ENCODE measurements around the gene INSYN2B.

Gene INSYN2B

DNA sequence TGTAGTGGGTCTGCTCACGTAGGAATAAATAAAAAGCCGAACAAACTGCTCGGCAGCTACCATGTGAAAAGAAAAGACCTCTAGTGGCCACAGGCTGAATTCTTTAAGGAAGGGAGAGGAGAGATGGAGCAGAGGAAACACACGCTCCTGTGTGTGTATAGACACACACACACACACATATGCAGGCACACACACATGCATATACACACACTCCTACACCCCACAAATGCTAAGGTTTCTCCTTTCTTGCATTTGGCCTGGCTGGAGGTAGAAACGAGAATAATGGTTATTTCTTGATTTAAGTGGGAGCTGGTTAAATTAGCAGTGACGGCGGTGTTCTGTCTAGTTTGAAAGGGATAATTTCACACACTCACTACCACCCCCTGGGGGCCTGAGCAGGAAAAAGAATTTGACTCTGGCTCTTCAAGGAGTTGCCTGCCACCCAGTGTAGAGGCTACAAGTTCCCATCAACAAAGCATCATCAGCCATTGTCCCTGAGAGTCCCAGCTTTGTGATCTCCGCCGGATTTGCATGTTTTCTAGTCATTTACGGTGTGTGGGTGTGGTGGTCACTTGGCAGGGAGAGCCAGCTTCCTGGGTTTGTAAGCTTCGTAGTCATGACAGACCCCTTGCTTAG, at the start of gene INSYN2B:
Gene INSYN2B (minus strand): TSS at position 78 of the 636 bp plus-strand sequence. CDS start 96,597 bp downstream, outside the sequence.
- H3K9me3 ChIP-seq (ENCODE audit: control insufficient read depth, low read length), result no peaks in the 10 kb centered on the region
- peaks cover 5% of the 10 kb centered on the region for H3K27me3 ChIP-seq (ENCODE audit: control insufficient read depth, insufficient read depth, low read length)
- H3K4me3 ChIP-seq (ENCODE audit: low read length), result no peak within 1 kb of the TSS

DNA sequence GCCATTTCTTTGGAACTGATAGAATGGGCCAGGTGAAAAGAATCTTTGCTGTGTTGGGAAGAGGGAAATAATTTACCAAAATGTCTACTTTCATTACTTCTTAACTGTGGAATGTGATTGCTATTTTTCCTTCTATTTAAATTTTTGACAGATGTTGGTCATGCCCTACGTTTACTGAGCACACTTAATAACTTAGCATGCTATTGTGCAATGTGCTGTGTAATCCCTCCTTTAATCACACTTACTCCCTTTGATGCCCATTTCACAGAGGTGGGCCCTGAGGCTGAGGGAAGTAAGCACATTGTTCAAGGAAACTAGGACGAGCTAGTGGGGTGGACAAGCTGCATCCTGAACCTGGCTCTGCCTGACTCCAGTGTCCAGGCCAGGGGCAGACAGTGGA, 47.8 kb upstream of the INSYN2B start:
- Histone ChIP-seq H3K9me3 (ENCODE audit: control insufficient read depth, low read length) (no peaks in the 10 kb centered on the region), H3K4me3 (ENCODE audit: low read length) (no peak overlapping the region), H3K4me1 (ENCODE audit: control insufficient read depth, insufficient read depth, low read length) (no peaks in the 10 kb centered on the region), H3K9ac (ENCODE audit: low read length) (no peak overlapping the region), H3K27me3 (ENCODE audit: control insufficient read depth, insufficient read depth, low read length) (no peaks in the 10 kb centered on the region), H3K36me3 (ENCODE audit: control insufficient read depth, insufficient read depth, low read length) (no peaks in the 10 kb centered on the region)

More for the DNA sequence above, at the start of gene INSYN2B:
- Histone ChIP-seq H3K4me1 (ENCODE audit: control insufficient read depth, insufficient read depth, low read length) (no peaks in the 10 kb centered on the region), H3K36me3 (ENCODE audit: control insufficient read depth, insufficient read depth, low read length) (no peaks in the 10 kb centered on the region), H3K9ac (ENCODE audit: low read length) (no peak within 1 kb of the TSS)

DNA sequence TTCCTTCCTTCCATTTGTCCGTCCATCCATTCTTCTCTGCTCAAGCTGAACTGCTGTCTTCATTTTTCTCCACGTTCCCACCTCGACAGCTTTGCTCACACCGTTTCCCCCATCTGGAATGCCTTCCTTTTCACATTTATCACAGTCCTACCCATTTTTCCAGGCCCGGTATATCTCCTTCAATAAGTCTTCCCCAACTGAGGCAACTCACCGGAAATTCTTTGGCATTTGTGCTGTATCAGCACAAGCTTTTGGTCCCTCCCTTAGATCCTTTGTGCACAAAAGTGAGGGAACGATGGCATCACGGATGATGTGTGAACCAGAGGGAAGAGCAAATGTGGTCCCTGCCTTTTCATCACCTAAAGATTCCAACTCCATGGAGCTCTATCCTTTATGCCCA, 45.6 kb upstream of the INSYN2B start:
- Histone ChIP-seq H3K4me3 (ENCODE audit: low read length) (no peak overlapping the region), H3K9me3 (ENCODE audit: control insufficient read depth, low read length) (no peaks in the 10 kb centered on the region), H3K4me1 (ENCODE audit: control insufficient read depth, insufficient read depth, low read length) (no peaks in the 10 kb centered on the region), H3K27me3 (ENCODE audit: control insufficient read depth, insufficient read depth, low read length) (no peaks in the 10 kb centered on the region), H3K36me3 (ENCODE audit: control insufficient read depth, insufficient read depth, low read length) (no peaks in the 10 kb centered on the region), H3K9ac (ENCODE audit: low read length) (no peak overlapping the region)

GRCh38 chr5:170021506-170021905, 41.2 kb upstream of the INSYN2B start:
- Histone ChIP-seq H3K4me3 (ENCODE audit: low read length) (no peak overlapping the region), H3K27me3 (ENCODE audit: control insufficient read depth, insufficient read depth, low read length) (no peaks in the 10 kb centered on the region), H3K36me3 (ENCODE audit: control insufficient read depth, insufficient read depth, low read length) (no peaks in the 10 kb centered on the region), H3K4me1 (ENCODE audit: control insufficient read depth, insufficient read depth, low read length) (no peaks in the 10 kb centered on the region), H3K9me3 (ENCODE audit: control insufficient read depth, low read length) (no peaks in the 10 kb centered on the region), H3K9ac (ENCODE audit: low read length) (no peak overlapping the region)

GRCh38 chr5:170020423-170020822, 40.1 kb upstream of the INSYN2B start:
- Histone ChIP-seq H3K4me1 (ENCODE audit: control insufficient read depth, insufficient read depth, low read length) (no peaks in the 10 kb centered on the region), H3K9ac (ENCODE audit: low read length) (no peak overlapping the region), H3K4me3 (ENCODE audit: low read length) (no peak overlapping the region), H3K36me3 (ENCODE audit: control insufficient read depth, insufficient read depth, low read length) (no peaks in the 10 kb centered on the region), H3K9me3 (ENCODE audit: control insufficient read depth, low read length) (no peaks in the 10 kb centered on the region), H3K27me3 (ENCODE audit: control insufficient read depth, insufficient read depth, low read length) (no peaks in the 10 kb centered on the region)

- no peak overlapping the region for H3K4me3 ChIP-seq (ENCODE audit: low read length)
- H3K27me3 ChIP-seq (ENCODE audit: control insufficient read depth, insufficient read depth, low read length), result no peaks in the 10 kb centered on the region
- no peak overlapping the region for H3K9ac ChIP-seq (ENCODE audit: low read length)
- H3K9me3 ChIP-seq (ENCODE audit: control insufficient read depth, low read length), result no peaks in the 10 kb centered on the region
- H3K36me3 ChIP-seq (ENCODE audit: control insufficient read depth, insufficient read depth, low read length), result no peaks in the 10 kb centered on the region
- H3K4me1 ChIP-seq (ENCODE audit: control insufficient read depth, insufficient read depth, low read length), result no peaks in the 10 kb centered on the region
Observed at GRCh38 chr5:170012622-170013021, 32.3 kb upstream of the INSYN2B start.

DNA sequence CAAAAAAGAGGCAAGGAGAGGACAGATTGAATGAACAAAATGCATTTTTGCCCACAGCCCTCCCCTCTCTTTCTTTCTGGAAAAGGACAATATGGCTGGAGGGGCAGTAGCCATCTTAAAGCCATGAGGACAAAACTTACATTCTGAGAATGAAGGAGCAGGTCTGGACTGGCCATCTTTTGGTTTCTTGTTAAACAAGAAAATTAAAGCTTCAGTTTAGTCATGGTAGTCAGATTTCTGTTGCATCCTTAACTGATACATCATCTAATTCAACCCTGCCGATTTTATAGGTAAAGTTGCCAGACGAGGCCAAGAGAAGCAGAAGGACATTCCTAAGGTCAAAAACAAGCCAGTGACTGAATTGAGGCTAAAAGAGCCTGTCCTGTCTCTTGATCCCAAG, 31.5 kb upstream of the INSYN2B start:
- Histone ChIP-seq H3K36me3 (ENCODE audit: control insufficient read depth, insufficient read depth, low read length) (no peaks in the 10 kb centered on the region), H3K4me3 (ENCODE audit: low read length) (no peak overlapping the region), H3K4me1 (ENCODE audit: control insufficient read depth, insufficient read depth, low read length) (no peaks in the 10 kb centered on the region), H3K9me3 (ENCODE audit: control insufficient read depth, low read length) (no peaks in the 10 kb centered on the region), H3K9ac (ENCODE audit: low read length) (no peak overlapping the region), H3K27me3 (ENCODE audit: control insufficient read depth, insufficient read depth, low read length) (no peaks in the 10 kb centered on the region)

DNA sequence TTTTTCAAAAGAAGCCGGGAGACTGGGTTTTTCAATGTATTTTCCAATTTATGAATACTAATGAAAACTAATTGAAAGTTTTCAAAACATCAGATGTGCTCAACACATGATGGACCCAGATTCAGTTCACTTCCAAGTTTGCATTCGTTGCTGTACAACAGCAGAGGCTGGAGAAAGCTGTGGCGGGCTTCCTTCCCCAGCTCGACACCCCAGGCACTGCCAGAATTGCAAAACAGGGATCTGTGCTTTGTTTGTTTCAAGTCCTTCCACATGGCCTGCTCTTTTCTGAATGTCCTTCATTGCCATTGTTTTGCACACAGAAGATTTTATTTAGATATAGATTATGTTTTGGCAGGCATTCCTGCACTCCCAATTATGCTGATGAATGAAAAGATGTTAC, 30.3 kb upstream of the INSYN2B start:
- no peak overlapping the region for H3K9ac ChIP-seq (ENCODE audit: low read length)
- H3K27me3 ChIP-seq (ENCODE audit: control insufficient read depth, insufficient read depth, low read length), result no peaks in the 10 kb centered on the region
- H3K9me3 ChIP-seq (ENCODE audit: control insufficient read depth, low read length), result no peaks in the 10 kb centered on the region
- no peaks in the 10 kb centered on the region for H3K4me1 ChIP-seq (ENCODE audit: control insufficient read depth, insufficient read depth, low read length)
- H3K4me3 ChIP-seq (ENCODE audit: low read length), result no peak overlapping the region
- no peaks in the 10 kb centered on the region for H3K36me3 ChIP-seq (ENCODE audit: control insufficient read depth, insufficient read depth, low read length)

- Histone ChIP-seq H3K9me3 (ENCODE audit: control insufficient read depth, low read length) (no peaks in the 10 kb centered on the region), H3K4me3 (ENCODE audit: low read length) (no peak overlapping the region), H3K9ac (ENCODE audit: low read length) (no peak overlapping the region), H3K27me3 (ENCODE audit: control insufficient read depth, insufficient read depth, low read length) (no peaks in the 10 kb centered on the region), H3K36me3 (ENCODE audit: control insufficient read depth, insufficient read depth, low read length) (no peaks in the 10 kb centered on the region), H3K4me1 (ENCODE audit: control insufficient read depth, insufficient read depth, low read length) (no peaks in the 10 kb centered on the region)
Observed at GRCh38 chr5:170008376-170008775, 28.1 kb upstream of the INSYN2B start.

DNA sequence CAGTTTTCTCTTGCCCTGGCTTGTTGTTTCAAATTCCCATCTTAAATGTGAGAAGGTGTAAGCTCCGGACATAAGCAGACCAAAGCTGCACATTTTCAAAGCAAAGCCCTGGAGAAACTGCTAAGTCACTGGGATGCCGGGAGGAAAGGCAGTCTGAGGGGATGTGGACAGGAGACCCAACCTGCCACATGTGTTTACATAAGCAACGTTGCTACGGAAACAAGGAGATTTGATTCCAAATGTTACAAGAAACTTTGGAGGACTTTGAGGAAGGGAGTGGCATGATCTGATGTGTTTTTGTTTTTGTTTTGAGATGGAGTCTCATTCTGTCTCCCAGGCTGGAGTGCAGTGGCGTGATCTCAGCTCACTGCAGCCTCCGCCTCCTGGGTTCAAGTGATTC, 25.7 kb upstream of the INSYN2B start:
- H3K9me3 ChIP-seq (ENCODE audit: control insufficient read depth, low read length), result no peaks in the 10 kb centered on the region
- H3K9ac ChIP-seq (ENCODE audit: low read length), result no peak overlapping the region
- no peaks in the 10 kb centered on the region for H3K4me1 ChIP-seq (ENCODE audit: control insufficient read depth, insufficient read depth, low read length)
- no peak overlapping the region for H3K4me3 ChIP-seq (ENCODE audit: low read length)
- no peaks in the 10 kb centered on the region for H3K27me3 ChIP-seq (ENCODE audit: control insufficient read depth, insufficient read depth, low read length)
- no peaks in the 10 kb centered on the region for H3K36me3 ChIP-seq (ENCODE audit: control insufficient read depth, insufficient read depth, low read length)

GRCh38 chr5:170000155-170000554, 19.9 kb upstream of the INSYN2B start:
- Histone ChIP-seq H3K36me3 (ENCODE audit: control insufficient read depth, insufficient read depth, low read length) (no peaks in the 10 kb centered on the region), H3K4me3 (ENCODE audit: low read length) (no peak overlapping the region)

GRCh38 chr5:169999621-170000020, 19.3 kb upstream of the INSYN2B start:
- no peaks in the 10 kb centered on the region for H3K9me3 ChIP-seq (ENCODE audit: control insufficient read depth, low read length)
- no peaks in the 10 kb centered on the region for H3K4me1 ChIP-seq (ENCODE audit: control insufficient read depth, insufficient read depth, low read length)
- no peak overlapping the region for H3K9ac ChIP-seq (ENCODE audit: low read length)
- no peaks in the 10 kb centered on the region for H3K27me3 ChIP-seq (ENCODE audit: control insufficient read depth, insufficient read depth, low read length)
- no peak overlapping the region for H3K4me3 ChIP-seq (ENCODE audit: low read length)
- H3K36me3 ChIP-seq (ENCODE audit: control insufficient read depth, insufficient read depth, low read length), result no peaks in the 10 kb centered on the region

More at GRCh38 chr5:170000155-170000554, 19.9 kb upstream of the INSYN2B start:
- no peaks in the 10 kb centered on the region for H3K4me1 ChIP-seq (ENCODE audit: control insufficient read depth, insufficient read depth, low read length)
- no peak overlapping the region for H3K9ac ChIP-seq (ENCODE audit: low read length)
- H3K9me3 ChIP-seq (ENCODE audit: control insufficient read depth, low read length), result no peaks in the 10 kb centered on the region
- H3K27me3 ChIP-seq (ENCODE audit: control insufficient read depth, insufficient read depth, low read length), result no peaks in the 10 kb centered on the region

DNA sequence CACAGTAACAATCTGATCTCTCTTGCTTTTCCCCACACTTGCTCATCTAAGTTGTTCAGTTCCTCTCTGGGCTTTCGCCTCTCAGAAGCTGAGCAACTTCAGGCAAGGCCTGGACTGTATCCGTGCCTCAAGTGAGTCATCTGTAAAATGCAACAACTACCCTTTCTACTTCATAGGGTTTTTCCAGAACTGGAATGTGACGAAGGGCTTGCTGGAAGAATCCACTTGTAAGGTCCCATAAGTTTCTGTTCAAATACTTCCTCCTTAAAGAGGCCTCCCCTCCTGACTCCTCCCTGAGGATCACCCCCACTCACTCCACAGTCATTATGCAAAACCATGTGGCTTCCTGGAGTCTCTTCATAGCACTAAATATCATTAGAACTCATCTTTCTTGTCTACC, 17.5 kb upstream of the INSYN2B start:
- no peaks in the 10 kb centered on the region for H3K9me3 ChIP-seq (ENCODE audit: control insufficient read depth, low read length)
- no peaks in the 10 kb centered on the region for H3K27me3 ChIP-seq (ENCODE audit: control insufficient read depth, insufficient read depth, low read length)
- H3K36me3 ChIP-seq (ENCODE audit: control insufficient read depth, insufficient read depth, low read length), result no peaks in the 10 kb centered on the region
- no peak overlapping the region for H3K9ac ChIP-seq (ENCODE audit: low read length)
- no peak overlapping the region for H3K4me3 ChIP-seq (ENCODE audit: low read length)
- H3K4me1 ChIP-seq (ENCODE audit: control insufficient read depth, insufficient read depth, low read length), result no peaks in the 10 kb centered on the region

All from mucosa of stomach (tissue), 1 donor.